HG03108 (cell line): ENCODE measurements around the gene SEC31A.
"Not testable (repeated sequence)": the region's sequence is repeated elsewhere in the genome, so short reads cannot be mapped to it uniquely, and the experiment has no call there.

Experiments used
- ATAC-seq: cut with Tn5 transposase; IDR thresholded peaks from one replicate; pipeline ENCODE4 v1.9.1; 2021; ENCODE audit warnings: moderate library complexity; ENCODE audit not compliant: unreplicated experiment

SEC31A gene

DNA sequence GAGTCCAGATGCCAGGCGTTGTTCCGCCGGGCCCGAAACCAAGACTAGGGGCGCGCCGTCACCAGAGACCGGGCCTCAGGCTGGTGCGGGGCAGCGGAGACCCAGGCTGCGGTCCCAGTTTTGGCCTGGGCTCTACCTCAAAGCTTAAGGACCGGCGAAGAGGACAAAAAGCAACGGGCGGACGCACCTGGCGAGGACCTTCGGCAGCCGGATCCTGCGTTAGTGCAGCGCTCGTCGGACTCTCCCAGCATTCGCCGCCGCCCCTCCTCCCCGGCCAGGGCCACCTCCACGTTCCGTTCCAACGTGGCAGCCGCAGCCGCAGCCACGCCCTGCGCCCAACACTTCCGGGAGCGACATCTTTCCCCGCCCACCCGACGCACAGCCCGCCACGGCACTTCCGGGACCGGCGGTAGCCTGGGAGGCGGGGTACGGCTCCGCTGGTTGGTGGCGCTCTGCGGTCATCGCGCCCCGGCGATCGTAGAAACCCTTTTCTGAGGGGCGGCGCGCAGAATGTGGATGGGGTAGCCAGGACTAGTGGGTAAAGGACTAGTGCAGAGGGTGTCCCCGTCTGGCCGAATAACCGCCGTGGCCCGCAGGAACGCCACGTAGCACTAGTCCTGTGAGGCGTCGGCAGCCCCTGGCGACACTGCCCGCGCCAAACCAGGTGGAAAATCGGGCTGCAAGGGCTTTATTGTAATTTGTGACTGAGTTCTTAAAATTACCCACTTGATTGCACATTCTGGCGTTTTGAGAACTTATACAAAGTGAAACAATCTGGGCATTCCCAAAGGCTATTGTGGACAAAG is at the start of gene SEC31A:
SEC31A (minus strand) TSS at position 253 of the 806 bp plus-strand sequence. CDS start 9,217 bp downstream, outside the sequence.
- peak; percentile 93 for ATAC-seq

- no peak for ATAC-seq
Observed at GRCh38 chr4:82939414-82939813, 48.5 kb upstream of the SEC31A start.

DNA sequence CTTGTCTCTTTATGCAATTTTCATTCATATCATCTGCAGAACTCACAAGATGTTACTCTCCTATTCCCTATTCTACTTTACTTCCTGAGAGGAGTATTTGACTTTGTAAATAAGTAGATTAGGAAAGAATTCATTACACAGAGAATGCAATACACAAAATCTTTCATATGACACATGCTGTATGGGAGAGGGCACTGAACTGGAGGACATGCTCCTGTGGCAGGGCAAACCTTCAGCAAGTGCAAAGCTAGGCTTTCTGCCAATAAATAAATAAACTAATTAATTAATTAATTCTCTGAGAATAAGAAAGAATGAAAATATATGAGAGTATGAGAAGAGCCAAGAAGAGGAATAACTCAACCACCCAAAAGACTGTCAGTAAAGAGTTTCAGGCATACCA is 43.5 kb upstream of the SEC31A start:
- ATAC-seq, result no peak

DNA sequence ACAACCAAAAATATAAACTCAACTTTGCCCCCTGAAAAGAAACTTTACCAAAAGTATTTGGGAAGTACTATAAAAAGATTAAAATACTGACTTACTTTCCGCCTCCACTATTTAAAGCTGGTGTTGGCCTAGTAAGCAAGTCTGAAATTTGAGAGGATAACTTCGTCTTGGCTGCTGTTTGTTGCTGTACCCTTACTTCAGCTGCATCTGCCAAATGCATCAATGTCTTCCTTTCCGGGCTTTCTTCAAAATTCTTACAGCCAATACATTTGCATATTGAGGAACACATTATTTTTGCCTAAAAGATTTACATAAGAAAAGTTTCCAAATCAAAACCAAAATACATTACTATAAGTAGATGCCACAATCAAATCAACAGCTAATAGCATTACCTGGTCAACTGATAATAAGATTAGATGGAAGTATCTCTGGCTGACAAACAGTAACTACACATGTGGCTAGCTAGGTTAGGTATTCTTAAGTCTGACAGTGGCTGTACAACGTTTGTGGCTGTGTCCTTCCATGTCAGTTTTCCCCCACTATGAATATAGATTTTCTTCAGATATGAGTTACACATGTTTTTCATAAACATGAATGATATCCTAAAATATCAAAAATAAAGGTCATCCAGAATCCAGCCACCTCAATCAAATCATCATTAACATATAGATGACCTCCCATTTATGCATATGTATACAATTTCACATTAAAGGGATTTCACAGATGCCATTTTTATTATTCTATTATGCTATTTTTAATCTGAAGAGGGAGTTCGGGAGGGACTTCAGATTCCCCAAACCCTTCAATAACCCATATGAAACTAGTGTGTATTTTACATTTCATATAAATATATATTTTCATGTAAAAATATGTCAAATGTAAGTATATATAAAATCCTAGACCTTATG is 40.1 kb upstream of the SEC31A start:
- no peak for ATAC-seq

GRCh38 chr4:82921795-82922194 is 30.8 kb upstream of the SEC31A start:
- no peak for ATAC-seq

GRCh38 chr4:82919386-82919785 is 28.4 kb upstream of the SEC31A start:
- no peak for ATAC-seq

DNA sequence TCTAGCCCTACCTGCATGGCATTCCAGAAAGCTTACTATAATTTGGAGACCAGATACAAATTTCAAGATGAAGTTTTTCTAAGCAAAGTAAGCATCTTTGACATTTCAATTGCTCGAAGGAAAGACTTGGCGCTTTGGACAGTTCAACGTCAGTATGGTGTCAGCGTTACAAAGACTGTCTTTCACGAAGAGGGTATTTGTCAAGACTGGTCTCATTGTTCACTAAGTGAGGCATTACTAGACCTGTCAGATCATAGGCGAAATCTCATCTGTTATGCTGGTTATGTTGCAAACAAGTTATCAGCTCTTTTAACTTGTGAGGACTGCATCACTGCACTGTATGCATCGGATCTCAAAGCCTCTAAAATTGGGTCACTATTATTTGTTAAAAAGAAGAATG is 27.1 kb upstream of the SEC31A start:
- ATAC-seq, result no peak

- ATAC-seq, result not testable (repeated sequence)
Observed at GRCh38 chr4:82913968-82914367, 23.0 kb upstream of the SEC31A start.

DNA sequence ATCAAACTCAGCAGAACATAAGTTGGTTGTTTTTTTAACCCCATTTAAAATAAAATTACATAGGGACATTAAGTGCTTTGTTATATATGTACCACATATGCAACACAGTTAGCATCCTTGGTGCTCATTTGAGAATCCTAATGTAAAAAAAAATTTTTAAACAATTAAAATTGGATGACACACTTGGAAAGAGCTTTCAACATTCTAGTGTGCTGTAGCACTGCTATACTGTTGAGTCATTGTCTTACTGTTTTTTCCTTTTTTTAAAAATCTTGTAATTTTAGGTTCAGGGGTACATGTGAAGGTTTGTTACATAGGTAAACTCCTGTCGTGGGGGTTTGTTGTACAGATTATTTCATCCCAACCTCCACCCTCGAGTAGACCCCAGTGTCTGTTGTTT is 22.4 kb upstream of the SEC31A start:
- no peak for ATAC-seq

GRCh38 chr4:82909326-82909725 is 18.4 kb upstream of the SEC31A start:
- no peak for ATAC-seq

DNA sequence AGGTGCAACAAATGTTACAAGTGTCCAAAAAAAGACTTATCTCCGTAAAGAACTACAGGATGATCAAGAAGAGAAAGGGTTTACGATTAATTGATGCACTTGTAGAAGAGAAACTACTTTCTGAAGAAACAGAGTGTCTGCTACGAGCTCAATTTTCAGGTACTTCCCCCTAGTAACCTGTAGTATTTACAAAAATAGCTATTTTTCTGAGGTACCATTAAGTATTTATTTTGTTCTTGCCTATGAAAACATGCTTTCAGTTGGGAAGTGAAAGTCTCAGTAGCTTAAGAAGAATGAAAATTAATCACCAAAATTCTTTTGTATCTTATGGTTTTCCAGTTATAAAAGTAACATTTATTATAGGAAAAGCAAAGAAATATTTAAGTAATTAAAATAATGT is 15.5 kb upstream of the SEC31A start:
- peak; percentile 43 for ATAC-seq

DNA sequence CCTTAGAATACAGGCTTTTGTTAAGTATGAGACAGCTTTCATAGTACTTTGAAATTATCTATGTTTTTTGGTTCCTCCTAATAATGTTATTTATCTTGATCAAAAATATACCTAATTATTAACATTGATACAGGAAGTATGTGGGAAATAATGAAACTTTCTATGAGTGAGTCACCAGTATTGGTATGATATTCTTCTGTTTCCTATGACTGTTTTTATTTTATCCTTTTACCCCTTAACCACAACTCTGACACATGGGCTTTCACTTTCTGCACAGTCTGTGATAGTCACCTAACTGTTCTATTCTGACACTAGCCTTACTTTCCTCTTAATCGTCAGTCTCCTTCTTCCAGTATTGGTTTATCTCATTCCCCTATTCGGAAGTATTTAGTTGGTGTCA is 14.3 kb upstream of the SEC31A start:
- peak; percentile 43 for ATAC-seq

DNA sequence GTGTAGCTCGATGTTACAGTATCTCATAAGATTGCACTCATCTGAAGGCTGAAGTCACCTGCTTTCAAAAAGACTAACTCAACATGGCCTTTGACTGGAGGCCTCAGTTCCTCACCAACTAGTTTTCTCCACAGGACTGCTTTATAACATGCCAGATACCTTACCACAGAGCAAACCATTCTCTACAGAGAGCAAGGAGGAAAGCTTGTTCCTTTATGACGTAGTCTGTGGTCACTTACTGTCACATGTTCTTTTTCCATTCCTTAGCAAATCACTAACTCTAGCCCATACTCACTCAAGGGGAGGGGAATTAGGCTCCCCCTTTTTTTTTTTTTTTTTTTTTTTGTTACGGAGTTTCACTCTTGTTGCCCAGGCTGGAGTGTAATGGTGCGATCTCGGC is 12.8 kb upstream of the SEC31A start:
- ATAC-seq, result no peak

DNA sequence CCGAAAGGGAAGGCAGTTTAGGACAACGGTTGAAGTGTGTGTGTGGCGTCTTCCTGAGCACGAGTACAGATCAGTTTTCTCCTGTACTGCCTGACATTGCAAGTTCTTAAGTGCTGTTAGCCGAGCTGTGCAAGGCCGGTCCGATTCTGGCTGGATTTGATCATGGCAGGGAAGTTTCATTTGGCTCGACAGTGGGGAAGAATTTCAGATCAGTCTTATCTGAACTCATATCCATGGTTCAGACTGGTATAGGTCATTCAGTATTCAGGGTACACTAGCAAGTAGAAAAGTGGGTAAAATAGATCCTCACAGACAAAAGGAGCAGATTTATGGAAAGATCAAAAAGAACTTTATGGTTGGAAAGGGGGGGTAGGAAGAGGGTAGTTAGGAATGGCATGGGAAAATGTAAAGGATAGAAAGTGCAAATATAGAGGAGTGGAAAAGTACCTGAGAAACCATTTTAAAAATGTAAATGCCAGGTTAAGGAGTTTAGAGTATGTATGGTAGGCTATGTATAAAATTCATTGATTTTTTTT is 10.3 kb upstream of the SEC31A start:
- no peak for ATAC-seq

- ATAC-seq, result peak; percentile 90
Observed at GRCh38 chr4:82900411-82901182, 9.6 kb upstream of the SEC31A start, which contains the start of gene THAP9. THAP9 (plus strand) TSS chr4:82900735; CDS start chr4:82900803, 68 bp downstream.

GRCh38 chr4:82900066-82900410 is 9.1 kb upstream of the SEC31A start:
- ATAC-seq, result peak; percentile 0

DNA sequence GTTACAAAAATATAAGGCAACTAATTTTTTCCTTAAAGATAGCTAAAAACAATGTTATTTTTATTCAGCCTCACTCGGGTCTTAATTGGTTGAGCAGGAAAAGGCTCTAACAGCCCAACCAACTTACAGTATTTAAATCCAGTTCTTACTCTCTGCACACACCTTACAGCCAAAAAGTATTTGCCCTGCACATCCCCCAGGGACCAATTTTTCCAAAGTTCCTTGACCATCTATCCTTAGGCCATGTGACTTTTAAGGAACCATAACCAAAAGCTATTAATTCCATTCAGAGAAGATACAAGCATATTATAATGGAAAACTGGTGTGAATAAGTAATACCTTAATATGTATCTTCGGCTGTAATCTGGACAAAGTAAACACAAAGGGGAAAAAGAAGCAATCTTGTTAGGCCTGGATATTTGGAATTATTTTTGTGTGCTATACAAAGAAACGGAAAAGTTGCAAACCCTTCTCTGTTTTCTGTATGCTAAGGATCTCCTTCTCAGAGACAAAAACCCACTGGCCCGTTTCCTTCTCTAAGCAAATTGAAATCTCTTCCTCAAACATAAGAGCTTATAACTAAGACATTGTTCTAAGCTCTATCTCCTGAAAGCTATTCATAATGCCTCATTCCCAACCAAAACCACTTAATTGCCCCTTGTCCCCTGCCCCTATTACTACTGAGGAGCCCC is 8.6 kb upstream of the SEC31A start:
- no peak for ATAC-seq

- no peak for ATAC-seq
Observed at GRCh38 chr4:82898322-82899243, 7.6 kb upstream of the SEC31A start.

GRCh38 chr4:82896755-82897154 is 5.8 kb upstream of the SEC31A start:
- ATAC-seq, result no peak
